Testis (tissue), 2 donors: Measurements from ENCODE around the gene ZFP3.
"Not testable (repeated sequence)": the region's sequence is repeated elsewhere in the genome, so short reads cannot be mapped to it uniquely, and the experiment has no call there.

Source experiments
- POLR2A ChIP-seq: fragments of 450-650 bp; IDR thresholded peaks from one replicate; pipeline ENCODE4 v1.6.1; 2017; ENCODE audit warnings: antibody characterized with exemption, mild to moderate bottlenecking, moderate library complexity
- TF ChIP-seq, protein P1 (sequence below), 3 experiments: fragments of 450-650 bp in 2 of 3; fragments of 200-600 bp in 1 of 3; sonication (generic) in 1 of 3; IDR thresholded peaks; one replicate each; pipeline ENCODE4 v1.5.1; 2016 to 2019; ENCODE audit warnings: antibody characterized with exemption in 3 of 3, mild to moderate bottlenecking in 2 of 3, moderate library complexity in 1 of 3

DNA sequence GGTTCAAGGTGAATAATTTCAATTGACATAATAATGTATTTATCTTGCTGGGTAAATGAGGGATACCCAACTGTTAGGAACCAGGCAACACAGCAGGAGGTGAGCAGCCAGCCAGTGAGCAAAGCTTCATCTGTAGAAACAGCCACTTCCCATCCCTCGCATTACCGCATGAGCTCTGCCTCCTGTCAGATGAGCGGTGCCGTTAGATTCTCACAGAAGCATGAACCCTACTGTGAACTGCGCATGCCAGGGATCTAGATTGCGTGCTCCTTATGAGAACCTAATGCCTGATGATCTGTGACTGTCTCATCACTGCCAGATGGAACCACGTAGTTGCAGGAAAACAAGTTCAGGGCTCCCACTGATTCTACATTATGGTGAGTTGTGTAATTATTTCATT is 46.6 kb downstream of the ZFP3 start:
- TF ChIP-seq, protein P1, sequence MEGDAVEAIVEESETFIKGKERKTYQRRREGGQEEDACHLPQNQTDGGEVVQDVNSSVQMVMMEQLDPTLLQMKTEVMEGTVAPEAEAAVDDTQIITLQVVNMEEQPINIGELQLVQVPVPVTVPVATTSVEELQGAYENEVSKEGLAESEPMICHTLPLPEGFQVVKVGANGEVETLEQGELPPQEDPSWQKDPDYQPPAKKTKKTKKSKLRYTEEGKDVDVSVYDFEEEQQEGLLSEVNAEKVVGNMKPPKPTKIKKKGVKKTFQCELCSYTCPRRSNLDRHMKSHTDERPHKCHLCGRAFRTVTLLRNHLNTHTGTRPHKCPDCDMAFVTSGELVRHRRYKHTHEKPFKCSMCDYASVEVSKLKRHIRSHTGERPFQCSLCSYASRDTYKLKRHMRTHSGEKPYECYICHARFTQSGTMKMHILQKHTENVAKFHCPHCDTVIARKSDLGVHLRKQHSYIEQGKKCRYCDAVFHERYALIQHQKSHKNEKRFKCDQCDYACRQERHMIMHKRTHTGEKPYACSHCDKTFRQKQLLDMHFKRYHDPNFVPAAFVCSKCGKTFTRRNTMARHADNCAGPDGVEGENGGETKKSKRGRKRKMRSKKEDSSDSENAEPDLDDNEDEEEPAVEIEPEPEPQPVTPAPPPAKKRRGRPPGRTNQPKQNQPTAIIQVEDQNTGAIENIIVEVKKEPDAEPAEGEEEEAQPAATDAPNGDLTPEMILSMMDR (IDR thresholded peaks at IDR 0.05): not testable (repeated sequence)
- not testable (repeated sequence) for TF ChIP-seq POLR2A
